ENCODE measurements around the gene NBPF19.
"Not testable (repeated sequence)": the region's sequence is repeated elsewhere in the genome, so short reads cannot be mapped to it uniquely, and the experiment has no call there.

The NBPF19 gene

GRCh38 chr1:149474745-149475144 lies at the start of gene NBPF19:
Gene NBPF19 (plus strand): TSS chr1:149475045. CDS start chr1:149475933, 888 bp downstream.
- not testable (repeated sequence) for DNase-seq

GRCh38 chr1:149428317-149428716 lies 46.5 kb upstream of the NBPF19 start:
- DNase-seq, result not testable (repeated sequence)

GRCh38 chr1:149445451-149445850 lies 29.4 kb upstream of the NBPF19 start:
- not testable (repeated sequence) for DNase-seq

GRCh38 chr1:149452196-149452595 lies 22.6 kb upstream of the NBPF19 start:
- not testable (repeated sequence) for DNase-seq

GRCh38 chr1:149452652-149453051 lies 22.2 kb upstream of the NBPF19 start:
- DNase-seq, result not testable (repeated sequence)

GRCh38 chr1:149558350-149558825 lies 83.5 kb downstream of the NBPF19 start:
- not testable (repeated sequence) for DNase-seq

- DNase-seq, result not testable (repeated sequence)
Observed at GRCh38 chr1:149561806-149562205, 87.0 kb downstream of the NBPF19 start.

GRCh38 chr1:149565485-149565884 lies 90.6 kb downstream of the NBPF19 start:
- DNase-seq, result not testable (repeated sequence)

- not testable (repeated sequence) for DNase-seq
Observed at GRCh38 chr1:149572763-149573162, 97.9 kb downstream of the NBPF19 start.

GRCh38 chr1:149585592-149585991 lies 110.7 kb downstream of the NBPF19 start:
- DNase-seq, result not testable (repeated sequence)
